Hepatocyte (in vitro differentiated cells): ENCODE results near the gene LIMS1. TPM values are rescaled to one million over a fixed set of nuclear protein-coding genes. Genes with fewer than 3 reads are reported as not detected.

Source experiments
- DNase-seq: peaks from one replicate; pipeline ENCODE4 v3.0.0-alpha.2; 2016; ENCODE audit warnings: low spot score
- H2AFZ ChIP-seq: fragments of 200-600 bp; sonication (generic); 2 replicates; pipeline ENCODE4 v1.6.0; 2016; ENCODE audit warnings: antibody characterized with exemption, mild to moderate bottlenecking
- H3K27ac ChIP-seq: fragments of 200-600 bp; sonication (generic); 2 replicates; pipeline ENCODE4 v1.5.1; 2016; ENCODE audit warnings: mild to moderate bottlenecking
- H3K27me3 ChIP-seq: fragments of 200-600 bp; sonication (generic); 2 replicates; pipeline ENCODE4 v1.6.1; 2016
- H3K36me3 ChIP-seq: fragments of 200-600 bp; sonication (generic); replicated peaks from 2 replicates; pipeline ENCODE4 v1.5.1; 2016; ENCODE audit warnings: low read depth; ENCODE audit not compliant: insufficient read depth
- H3K4me1 ChIP-seq: fragments of 200-600 bp; sonication (generic); 2 replicates; pipeline ENCODE4 v1.5.1; 2016; ENCODE audit warnings: mild to moderate bottlenecking, moderate library complexity; ENCODE audit not compliant: insufficient read depth
- H3K4me2 ChIP-seq: fragments of 200-600 bp; sonication (generic); 2 replicates; pipeline ENCODE4 v1.6.0; 2016
- H3K4me3 ChIP-seq: fragments of 200-600 bp; sonication (generic); 2 replicates; pipeline ENCODE4 v1.5.1; 2016; ENCODE audit warnings: mild to moderate bottlenecking
- H3K79me2 ChIP-seq: fragments of 200-600 bp; sonication (generic); 2 replicates; pipeline ENCODE4 v1.6.0; 2017; ENCODE audit warnings: mild to moderate bottlenecking
- H3K9me2 ChIP-seq: fragments of 200-600 bp; sonication (generic); replicated peaks from 2 replicates; pipeline ENCODE4 v1.6.0; 2017; ENCODE audit warnings: mild to moderate bottlenecking; ENCODE audit not compliant: insufficient read depth
- H3K9me3 ChIP-seq: fragments of 200-600 bp; sonication (generic); 2 replicates; pipeline ENCODE4 v1.5.1; 2016; ENCODE audit warnings: low read depth, mild to moderate bottlenecking
- H4K20me1 ChIP-seq: fragments of 200-600 bp; sonication (generic); 2 replicates; pipeline ENCODE4 v1.6.0; 2016; ENCODE audit warnings: mild to moderate bottlenecking; ENCODE audit not compliant: insufficient read depth, poor library complexity, severe bottlenecking
- CTCF ChIP-seq: fragments of 200-600 bp; sonication (generic); IDR thresholded peaks from 2 replicates; pipeline ENCODE4 v1.5.1; 2016; ENCODE audit warnings: antibody characterized with exemption, mild to moderate bottlenecking; ENCODE audit not compliant: poor library complexity
- EZH2 ChIP-seq: fragments of 200-600 bp; sonication (generic); IDR thresholded peaks from 2 replicates; pipeline ENCODE4 v1.6.1; 2016; ENCODE audit warnings: antibody characterized with exemption, mild to moderate bottlenecking, borderline replicate concordance
- EZH2phosphoT487 ChIP-seq: fragments of 200-600 bp; sonication (generic); IDR thresholded peaks from one replicate; pipeline ENCODE4 v1.6.1; 2018; ENCODE audit warnings: antibody characterized with exemption, mild to moderate bottlenecking, low read depth, moderate library complexity; ENCODE audit not compliant: unreplicated experiment, severe bottlenecking
- WGBS: methylation state at CpG from one replicate; pipeline ENCODE4 v1.1.6; 2016; ENCODE audit warnings: low lambda C conversion rate; ENCODE audit errors: missing lambda C conversion rate; 5-methylcytosine and 5-hydroxymethylcytosine counted together
- polyA plus RNA-seq: library from polyadenylated mRNA; unstranded; fragments of >200 nt; fragmentation: Nextera tagmentation; extraction: Ambion mirVana; gene quantifications from 2 replicates; pipeline ENCODE4 v1.2.1, GENCODE V29; 2016
- total RNA-seq: library from RNA; depleted of rRNA; stranded (reverse); fragments of >200 nt; gene quantifications from 2 replicates; pipeline ENCODE4 v1.2.3, GENCODE V29; 2014

The LIMS1 gene
- total and polyA plus RNA-seq, 2 experiments from 2014 or later = 40.0 to 102 TPM

GRCh38 chr2:108586631-108587030 lies 52.4 kb downstream of the LIMS1 start:
- Histone ChIP-seq H3K9me2 (no peaks in the 10 kb centered on the region), H2AFZ (no peak overlapping the region), H3K27ac (peak overlapping the region; percentile 80)

GRCh38 chr2:108587621-108588020 lies 53.4 kb downstream of the LIMS1 start:
- H3K9me3 ChIP-seq = no peaks in the 10 kb centered on the region
- DNase-seq = peak; percentile 42
- H3K27ac ChIP-seq = peak overlapping the region; percentile 80
- WGBS = 78% methylated on average over 6 of the region's 6 CpGs
- H3K4me3 ChIP-seq = no peak overlapping the region
- H3K9me2 ChIP-seq = no peaks in the 10 kb centered on the region
- H3K79me2 ChIP-seq = peaks cover 80% of the 10 kb centered on the region
- TF ChIP-seq CTCF = no peak
- TF ChIP-seq EZH2phosphoT487 = no peak
- TF ChIP-seq EZH2 = no peak
- peaks cover 4% of the 10 kb centered on the region for H4K20me1 ChIP-seq
- no peaks in the 10 kb centered on the region for H3K27me3 ChIP-seq
- peak overlapping the region; percentile 56 for H3K4me2 ChIP-seq
- no peak overlapping the region for H2AFZ ChIP-seq
- no peaks in the 10 kb centered on the region for H3K36me3 ChIP-seq
- H3K4me1 ChIP-seq = peaks cover 36% of the 10 kb centered on the region

More at GRCh38 chr2:108586631-108587030, 52.4 kb downstream of the LIMS1 start:
- Histone ChIP-seq H3K79me2 (peaks cover 80% of the 10 kb centered on the region), H3K36me3 (no peaks in the 10 kb centered on the region), H3K4me3 (no peak overlapping the region), H3K4me1 (peaks cover 33% of the 10 kb centered on the region), H3K4me2 (no peak overlapping the region), H3K27me3 (no peaks in the 10 kb centered on the region), H3K9me3 (no peaks in the 10 kb centered on the region), H4K20me1 (no peaks in the 10 kb centered on the region)
- no peak for DNase-seq
- TF ChIP-seq EZH2phosphoT487 = no peak
- no peak for TF ChIP-seq CTCF
- TF ChIP-seq EZH2 = no peak
- 58% methylated on average over 5 of the region's 5 CpGs for WGBS

- peaks cover 8% of the 10 kb centered on the region for H4K20me1 ChIP-seq
- H3K4me1 ChIP-seq = peaks cover 41% of the 10 kb centered on the region
- WGBS = 56% methylated on average over 3 of the region's 3 CpGs
- H3K4me2 ChIP-seq = peak overlapping the region; percentile 56
- H2AFZ ChIP-seq = no peak overlapping the region
- H3K4me3 ChIP-seq = no peak overlapping the region
- TF ChIP-seq EZH2 (no peak), EZH2phosphoT487 (no peak), CTCF (no peak)
- H3K9me3 ChIP-seq = no peaks in the 10 kb centered on the region
- H3K27me3 ChIP-seq = no peaks in the 10 kb centered on the region
- no peaks in the 10 kb centered on the region for H3K36me3 ChIP-seq
- H3K9me2 ChIP-seq = no peaks in the 10 kb centered on the region
- peaks cover 80% of the 10 kb centered on the region for H3K79me2 ChIP-seq
- DNase-seq = no peak
- peak overlapping the region; percentile 80 for H3K27ac ChIP-seq
Observed at GRCh38 chr2:108588070-108588668, 53.9 kb downstream of the LIMS1 start.

- no peak overlapping the region for H3K4me3 ChIP-seq
- H3K36me3 ChIP-seq = no peaks in the 10 kb centered on the region
- H2AFZ ChIP-seq = no peak overlapping the region
- peaks cover 49% of the 10 kb centered on the region for H3K4me1 ChIP-seq
- no peak for TF ChIP-seq EZH2
- H3K4me2 ChIP-seq = peak overlapping the region; percentile 56
- no peaks in the 10 kb centered on the region for H3K9me2 ChIP-seq
- peaks cover 8% of the 10 kb centered on the region for H4K20me1 ChIP-seq
- peak overlapping the region; percentile 80 for H3K27ac ChIP-seq
- H3K79me2 ChIP-seq = peaks cover 85% of the 10 kb centered on the region
- no peak for DNase-seq
- H3K27me3 ChIP-seq = no peaks in the 10 kb centered on the region
- no peaks in the 10 kb centered on the region for H3K9me3 ChIP-seq
Observed at GRCh38 chr2:108589372-108589771, 55.1 kb downstream of the LIMS1 start.
